ENCODE measurements around the gene TMEM130.
A peak's percentile ranks its signal among the peaks of the same experiment; 100 is the strongest.

TMEM130 gene

GRCh38 chr7:98840722-98841121, 29.1 kb downstream of the TMEM130 start:
- no peak for DNase-seq

DNA sequence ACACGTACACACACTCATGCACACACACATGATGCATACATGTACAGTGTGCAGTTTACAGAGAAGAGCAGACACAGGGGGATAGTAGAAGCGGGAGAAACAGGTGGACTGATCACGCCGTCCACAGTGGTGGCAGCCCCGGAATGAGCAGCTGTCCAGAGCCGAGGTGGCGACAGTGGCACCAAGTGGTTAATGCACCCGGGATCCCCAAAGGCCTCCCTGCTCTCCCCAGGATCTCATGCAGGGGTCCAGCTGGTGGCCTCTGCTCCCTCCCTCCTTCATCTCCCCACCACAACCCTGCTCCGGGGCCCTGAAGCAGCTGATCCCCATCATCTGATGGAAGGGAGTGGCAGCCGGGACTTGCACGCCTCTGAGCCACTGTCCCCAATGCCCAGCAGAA, 29.7 kb downstream of the TMEM130 start:
- DNase-seq = no peak

GRCh38 chr7:98837630-98837972, 32.2 kb downstream of the TMEM130 start:
- no peak for DNase-seq

- DNase-seq = peak in 1 of 2 donors; percentile 1
These were observed 32.8 kb downstream of the TMEM130 start for GRCh38 chr7:98836811-98837629.

DNA sequence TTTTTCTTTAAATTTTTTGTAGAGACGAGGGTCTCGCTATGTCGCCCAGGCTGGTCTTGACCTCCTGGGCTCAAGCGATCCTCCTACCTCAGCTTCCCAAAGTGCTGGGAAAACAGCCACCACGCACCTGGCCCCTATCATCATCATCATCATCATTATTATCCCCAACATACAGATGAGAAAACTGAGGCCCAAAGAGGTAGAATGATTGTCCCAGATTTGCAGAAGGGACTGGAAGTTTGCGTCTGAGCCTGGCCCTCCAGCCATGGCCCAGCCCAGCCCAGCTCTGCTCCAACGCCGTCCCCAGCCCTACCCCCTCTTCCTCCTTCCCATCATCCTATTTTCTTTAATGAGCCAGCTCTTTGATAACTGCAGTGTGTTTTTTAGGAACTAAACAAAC, 34.9 kb downstream of the TMEM130 start:
- DNase-seq = no peak

- DNase-seq = no peak
These were observed 36.8 kb downstream of the TMEM130 start for GRCh38 chr7:98833022-98833421.

DNA sequence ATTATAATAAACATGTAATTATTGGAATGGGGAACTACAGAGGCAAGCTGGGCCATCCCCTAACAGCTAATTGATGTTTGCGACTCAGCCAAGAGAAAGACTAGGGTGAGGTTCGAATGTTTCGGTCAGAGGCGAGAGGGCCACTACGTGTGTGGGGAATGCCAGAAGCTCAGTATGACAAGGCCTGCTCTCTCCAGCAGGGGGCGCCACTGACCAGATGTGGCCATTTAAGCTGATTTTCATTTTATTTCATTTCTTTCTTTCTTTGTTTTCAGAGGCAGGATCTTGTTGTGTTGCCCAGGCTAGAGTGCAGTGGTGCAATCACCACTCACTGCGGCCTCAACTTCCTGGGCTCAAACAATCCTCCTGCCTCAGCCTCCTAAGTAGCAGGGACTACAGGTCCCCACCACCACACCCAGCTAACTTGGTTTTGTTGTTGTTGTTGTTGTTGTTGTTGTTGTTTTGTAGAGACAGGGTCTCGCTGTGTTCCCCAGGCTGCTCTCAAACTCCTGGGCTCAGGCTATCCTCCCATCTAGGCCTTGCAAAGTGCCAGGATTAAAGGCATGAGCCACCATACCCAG, 38.1 kb downstream of the TMEM130 start:
- DNase-seq = peak in 1 of 2 donors; percentile 16

- no peak for DNase-seq
These were observed 38.8 kb downstream of the TMEM130 start for GRCh38 chr7:98830972-98831548.

GRCh38 chr7:98828368-98828767, 41.4 kb downstream of the TMEM130 start:
- no peak for DNase-seq

GRCh38 chr7:98827258-98827657, 42.6 kb downstream of the TMEM130 start:
- no peak for DNase-seq

GRCh38 chr7:98826811-98827231, 43.0 kb downstream of the TMEM130 start:
- no peak for DNase-seq

DNA sequence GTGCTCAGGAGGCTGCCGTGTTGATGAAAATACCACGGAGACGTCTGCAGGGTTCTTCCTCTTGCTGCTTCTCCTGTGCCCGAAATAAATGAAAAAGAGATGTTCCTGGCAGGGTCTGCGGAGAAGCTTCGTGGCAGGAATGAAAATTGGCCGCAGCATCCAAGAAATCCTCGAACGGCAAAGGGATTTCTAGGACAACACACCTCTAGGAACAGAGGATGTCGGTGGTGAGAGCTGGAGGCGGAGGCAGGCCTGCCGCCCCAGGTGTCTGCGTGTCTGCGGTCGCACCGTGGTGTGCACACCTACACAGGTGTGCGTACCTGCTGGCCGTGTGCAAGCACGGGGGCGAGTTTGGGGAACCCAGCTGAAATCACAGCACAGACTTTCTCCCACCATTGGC, 43.4 kb downstream of the TMEM130 start:
- DNase-seq = no peak

DNA sequence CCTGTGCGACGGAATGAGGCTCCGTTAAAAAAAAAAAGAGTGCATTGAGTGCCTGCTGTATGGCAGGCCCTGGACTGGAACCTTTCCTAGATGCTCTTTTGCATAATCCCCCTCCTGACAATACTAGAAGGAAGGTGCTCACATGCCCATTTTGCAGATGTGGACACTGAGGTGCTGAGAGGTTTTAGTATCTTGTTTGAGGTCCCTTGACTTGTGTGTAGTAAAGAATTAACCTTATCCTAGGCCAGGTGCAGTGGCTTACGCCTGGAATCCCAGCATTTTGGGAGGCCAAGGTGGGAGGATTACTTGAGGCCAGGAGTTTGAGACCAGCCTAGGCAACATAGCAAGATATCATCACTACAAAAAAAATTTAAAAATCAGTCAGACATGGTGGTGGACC, 46.6 kb downstream of the TMEM130 start:
- no peak for DNase-seq

- no peak for DNase-seq
These were observed 48.5 kb downstream of the TMEM130 start for GRCh38 chr7:98821348-98821747.

DNA sequence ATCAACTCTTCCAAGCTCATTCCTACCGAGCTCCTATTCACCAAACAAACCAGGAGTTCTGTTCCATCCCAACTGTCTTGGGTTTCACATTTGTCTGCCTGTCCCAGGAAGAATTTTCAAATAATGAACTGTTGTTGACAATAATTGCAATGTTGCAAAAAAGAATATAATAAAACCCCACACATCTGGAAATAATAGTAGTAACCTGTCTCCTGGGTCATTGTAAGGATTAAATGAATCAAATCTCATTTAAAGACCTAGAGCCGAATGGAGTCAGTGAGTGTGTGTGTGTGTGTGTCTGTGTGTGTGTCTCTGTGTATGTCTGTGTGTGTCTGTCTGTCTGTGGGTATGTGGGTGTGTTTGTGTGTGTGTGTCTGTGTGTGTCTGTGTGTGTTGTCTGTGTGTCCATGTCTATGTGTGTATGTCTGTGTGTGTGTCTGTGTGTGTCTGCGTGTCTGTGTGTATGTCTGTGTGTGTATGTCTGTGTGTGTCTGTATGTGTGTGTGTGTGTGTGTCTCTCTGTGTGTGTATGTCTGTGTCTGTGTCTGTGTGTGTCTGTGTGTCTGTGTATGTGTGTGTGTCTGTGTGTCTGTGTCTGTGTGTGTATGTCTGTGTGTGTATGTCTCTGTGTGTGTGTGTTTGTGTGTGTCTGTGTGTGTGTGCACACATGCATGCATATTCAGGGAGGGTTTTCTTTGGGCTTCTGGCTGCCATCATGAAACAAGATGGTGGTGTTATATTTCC, 52.7 kb downstream of the TMEM130 start:
- DNase-seq = no peak

DNA sequence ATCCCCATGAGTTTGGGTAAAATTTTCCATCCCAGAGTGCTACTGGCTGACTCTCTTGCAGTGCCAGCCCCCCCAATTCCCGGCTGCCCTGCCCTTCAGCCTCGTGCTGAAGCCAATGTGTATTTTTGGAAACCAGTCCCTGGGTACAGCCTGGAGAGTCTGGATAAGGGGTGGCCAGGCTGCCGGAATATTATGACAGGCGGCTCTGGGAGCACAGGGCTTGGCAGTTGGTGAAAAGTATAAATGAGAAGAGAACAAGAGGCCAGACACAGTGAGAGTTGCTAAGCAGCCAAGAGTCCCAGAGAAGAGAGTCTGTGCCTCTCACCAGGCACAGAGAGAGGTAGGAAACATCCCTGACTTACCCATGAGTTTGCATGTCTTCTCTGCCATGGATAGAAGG, 53.6 kb downstream of the TMEM130 start:
- DNase-seq = no peak

GRCh38 chr7:98815313-98815712, 54.5 kb downstream of the TMEM130 start:
- DNase-seq = no peak

DNA sequence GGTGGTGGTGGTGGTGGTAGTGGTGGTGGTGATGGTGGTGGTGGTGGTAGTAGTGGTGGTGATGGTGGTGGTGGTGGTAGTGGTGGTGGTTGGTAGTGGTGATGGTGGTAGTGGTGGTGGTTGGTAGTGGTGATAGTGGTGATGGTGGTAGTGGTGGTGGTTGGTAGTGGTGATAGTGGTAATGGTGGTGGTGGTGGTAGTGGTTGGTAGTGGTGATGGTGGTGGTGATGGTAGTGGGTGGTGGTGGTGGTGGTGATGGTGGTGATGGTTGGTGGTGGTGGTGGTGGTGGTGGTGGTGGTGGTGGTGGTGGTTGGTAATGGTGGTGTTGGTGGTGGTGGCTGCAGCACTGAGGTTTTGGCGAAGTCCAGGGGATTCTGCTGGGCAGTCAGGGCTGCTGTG, 58.5 kb downstream of the TMEM130 start:
- DNase-seq = no peak

- no peak for DNase-seq
These were observed 59.5 kb downstream of the TMEM130 start for GRCh38 chr7:98810153-98810802.

DNA sequence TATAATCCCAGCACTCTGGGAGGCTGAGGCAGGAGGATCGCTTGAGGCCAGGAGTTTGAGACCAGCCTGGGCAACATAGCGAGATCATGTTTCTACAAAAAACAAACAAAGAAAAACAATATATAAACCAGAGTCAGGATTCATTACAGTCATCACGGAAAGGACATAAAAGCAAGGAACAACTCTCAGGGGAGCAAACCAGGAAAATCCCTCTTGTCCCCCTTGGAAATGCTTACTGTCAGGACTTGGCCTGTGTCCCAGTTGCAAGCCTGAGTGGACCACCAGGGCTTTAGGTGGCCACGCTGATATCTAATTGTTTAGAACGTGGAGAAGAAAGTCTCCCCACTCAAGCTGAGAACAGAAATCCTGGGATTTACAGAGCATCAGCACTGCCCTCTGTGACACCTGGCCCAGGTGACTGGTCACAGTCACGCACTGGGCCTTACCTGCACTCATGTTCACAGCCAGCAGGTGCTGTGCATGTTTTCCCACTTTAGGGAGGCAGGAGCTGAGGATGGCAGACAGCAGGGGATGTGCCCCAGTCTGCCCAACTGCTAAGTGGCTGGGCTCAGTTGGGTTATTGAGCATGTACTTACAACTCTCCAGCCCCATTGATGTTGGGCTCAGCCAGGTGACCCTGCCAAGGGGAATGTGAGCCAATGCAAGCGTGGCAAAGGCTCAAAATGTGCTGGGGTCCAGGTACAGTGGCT, 60.9 kb downstream of the TMEM130 start:
- no peak for DNase-seq

DNA sequence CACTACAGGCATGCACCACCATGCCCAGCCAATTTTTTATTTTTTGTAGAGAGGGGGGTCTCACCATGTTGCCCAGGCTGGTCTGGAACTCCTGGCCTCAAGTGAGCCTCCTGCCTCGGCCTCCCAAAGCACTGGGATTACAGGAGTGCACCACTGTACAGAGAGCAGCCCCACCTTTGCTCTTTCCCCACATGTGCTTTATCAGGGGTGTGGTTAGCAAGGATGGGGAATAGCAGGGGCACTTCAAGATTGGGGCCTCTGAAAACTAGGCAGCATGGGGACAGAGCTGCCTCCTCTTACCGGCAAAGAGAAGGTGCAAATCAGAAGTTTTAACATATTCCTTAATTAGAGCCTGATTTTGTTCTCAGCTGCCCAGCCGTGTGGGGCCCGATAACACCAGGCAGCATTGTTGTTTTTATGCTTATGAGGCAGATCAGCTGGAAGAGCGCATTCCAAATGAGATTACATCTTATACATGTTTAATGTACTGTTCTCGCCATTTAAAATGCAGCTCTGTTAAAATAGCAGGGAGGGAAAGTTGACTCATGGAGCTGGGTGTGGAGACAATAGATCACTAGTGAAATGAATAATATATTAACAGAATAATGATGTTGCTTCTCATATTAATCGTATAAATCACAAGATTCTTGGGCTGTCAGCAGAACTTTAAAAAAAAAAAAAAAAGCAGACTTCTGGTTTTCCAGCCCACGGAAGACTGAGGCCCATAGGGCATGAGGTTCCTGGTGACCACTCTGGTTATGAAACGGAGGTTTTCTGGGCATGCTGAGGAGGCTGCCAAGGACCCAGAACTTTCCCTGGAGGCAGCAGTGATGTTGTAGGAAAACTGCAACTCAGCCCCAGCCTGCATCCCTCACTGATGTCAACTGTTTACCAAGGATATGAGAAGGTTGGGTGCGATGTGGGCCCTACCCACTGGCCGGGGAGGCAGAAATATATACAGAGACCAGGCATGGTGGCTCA, 62.5 kb downstream of the TMEM130 start:
- no peak for DNase-seq
